HG02852 (cell line): ENCODE data around the gene TIAM2.
"Not testable (repeated sequence)": the region's sequence is repeated elsewhere in the genome, so short reads cannot be mapped to it uniquely, and the experiment has no call there.

Experiments
- ATAC-seq: cut with Tn5 transposase; IDR thresholded peaks from one replicate; pipeline ENCODE4 v1.9.1; 2021; ENCODE audit warnings: mild to moderate bottlenecking, moderate library complexity; ENCODE audit not compliant: unreplicated experiment

TIAM2 gene

GRCh38 chr6:155187994-155188706 lies 193.0 kb downstream of the TIAM2 start:
- ATAC-seq = no peak

DNA sequence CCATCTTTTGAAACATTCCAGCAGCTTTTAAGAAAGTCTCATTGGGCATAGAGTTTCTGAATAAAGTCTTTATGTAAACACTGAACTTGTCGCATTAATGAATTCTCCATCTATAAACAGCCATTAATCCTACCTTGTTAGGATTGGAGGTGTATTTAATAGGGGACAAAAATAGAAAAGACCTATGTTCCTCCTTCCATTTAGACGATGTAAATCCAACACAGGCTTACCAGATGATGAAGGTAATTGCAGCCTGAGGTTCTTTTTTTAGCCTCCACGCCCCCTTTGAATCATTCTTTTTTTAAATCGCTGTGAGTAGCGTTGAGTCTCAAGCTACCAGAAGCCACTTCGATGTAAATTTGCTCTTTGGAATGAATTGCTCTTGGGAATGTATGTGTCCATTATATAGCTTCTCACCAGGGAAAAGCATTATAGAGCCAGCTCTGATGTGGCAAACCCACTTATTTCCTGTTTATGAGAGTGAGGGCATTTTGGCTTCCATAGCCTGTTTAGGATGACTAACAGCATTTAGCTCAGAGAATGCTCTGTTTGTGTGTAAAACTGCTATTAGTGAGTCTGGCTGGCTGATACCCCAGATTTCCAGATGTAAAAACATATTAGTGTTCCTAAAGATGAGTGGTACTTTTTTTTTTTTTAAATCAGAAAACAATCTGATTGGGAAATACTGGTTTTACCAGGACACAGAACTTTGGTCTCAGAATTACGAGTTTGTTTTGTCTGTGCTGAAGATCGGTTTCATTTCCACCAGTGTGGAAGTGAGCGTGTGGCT lies 193.8 kb downstream of the TIAM2 start:
- ATAC-seq = no peak

DNA sequence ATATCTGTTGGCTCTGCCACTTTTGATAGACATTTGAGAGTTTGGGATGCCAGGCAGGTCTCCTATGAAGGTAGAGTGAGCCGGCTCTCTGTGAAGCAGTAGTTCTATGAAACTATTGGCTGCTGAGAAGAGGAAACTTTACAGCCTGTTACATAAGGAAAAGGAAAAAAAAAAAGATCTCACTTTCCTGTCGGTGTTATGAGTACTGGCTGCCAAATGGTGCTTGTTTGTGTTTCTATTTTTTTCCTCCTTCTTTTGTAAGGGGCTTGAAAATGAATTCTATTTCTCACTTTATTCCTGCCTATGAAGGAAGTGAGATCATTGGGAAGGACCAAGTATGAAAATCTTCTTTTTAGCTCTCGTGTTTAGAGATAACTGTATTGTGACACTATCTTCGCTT lies 195.6 kb downstream of the TIAM2 start:
- no peak for ATAC-seq

DNA sequence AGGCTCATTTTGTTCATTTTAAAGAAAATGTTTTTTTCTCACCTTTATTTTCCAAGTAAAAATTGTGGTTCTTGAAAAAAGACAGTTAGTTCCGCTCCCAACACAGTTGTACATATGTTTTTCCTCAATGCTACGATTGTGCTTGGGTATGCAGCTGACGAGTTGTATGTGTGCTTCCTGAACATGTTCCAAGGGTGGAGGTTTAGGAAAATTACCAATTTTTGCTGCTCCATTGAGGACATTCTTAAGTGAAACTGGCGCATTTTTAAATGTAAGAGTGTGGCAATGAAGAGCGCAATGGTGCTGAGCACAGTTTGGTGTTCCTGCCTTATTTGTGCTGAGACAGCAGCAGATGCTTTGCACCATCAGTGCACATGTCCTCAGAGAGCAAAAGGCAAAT lies 198.4 kb downstream of the TIAM2 start:
- ATAC-seq = no peak

DNA sequence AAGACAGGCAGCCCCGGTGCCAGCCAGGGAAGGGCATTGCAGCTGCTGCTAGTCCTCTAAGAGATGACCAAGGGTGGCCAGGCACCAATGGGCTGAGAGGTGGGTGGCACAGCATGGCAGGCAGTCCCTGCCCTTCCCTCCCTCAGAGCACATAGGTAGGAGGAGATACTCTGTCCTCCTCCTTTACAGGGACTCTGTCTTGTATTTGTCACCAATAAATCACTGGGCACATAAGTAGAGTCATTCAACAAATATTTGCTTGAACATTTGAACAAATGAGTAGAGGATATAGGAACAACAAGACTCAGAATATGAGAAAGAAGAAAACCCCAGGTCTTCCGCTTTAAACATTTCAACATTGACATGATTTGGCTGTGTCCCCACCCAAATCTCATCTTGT lies 199.3 kb downstream of the TIAM2 start:
- no peak for ATAC-seq

DNA sequence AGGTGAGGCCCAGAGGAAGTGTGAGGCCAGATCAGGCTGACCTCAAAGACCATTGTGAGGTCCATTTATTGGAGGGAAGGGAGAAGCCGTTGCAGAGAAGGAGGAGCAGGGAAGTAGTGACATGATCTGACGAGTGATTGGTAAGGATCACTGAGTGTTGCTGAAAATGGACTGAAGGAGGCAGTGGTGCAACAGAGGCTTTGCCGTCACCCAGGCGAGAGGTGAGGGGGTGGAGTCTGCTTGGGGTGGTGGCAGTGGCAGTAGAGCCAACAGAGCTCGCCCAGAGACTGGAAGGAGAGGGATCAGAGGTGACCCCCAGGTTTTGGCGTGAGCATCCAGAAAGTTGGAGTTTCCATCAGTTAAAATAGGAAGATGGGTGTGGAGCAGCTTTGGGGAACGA lies 200.8 kb downstream of the TIAM2 start:
- no peak for ATAC-seq

DNA sequence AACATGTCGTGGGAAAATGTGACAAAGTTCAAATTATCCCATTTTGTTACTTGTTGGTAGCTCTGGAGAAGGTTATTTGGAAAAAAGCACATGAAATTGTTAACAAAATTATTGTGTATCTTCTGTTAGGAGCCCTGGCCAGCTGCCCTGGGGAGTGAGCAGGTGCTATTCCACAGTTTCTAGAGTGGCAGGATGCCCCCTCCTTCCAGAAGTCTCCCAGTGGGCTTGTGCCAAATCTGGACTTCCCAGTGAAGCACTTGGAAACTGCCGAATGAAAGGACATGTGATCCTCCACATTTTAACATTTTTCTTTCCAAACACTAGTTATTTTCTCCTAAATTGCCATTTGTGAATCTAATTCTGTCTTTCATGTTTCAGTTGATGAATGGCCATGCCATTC lies 201.8 kb downstream of the TIAM2 start:
- no peak for ATAC-seq

DNA sequence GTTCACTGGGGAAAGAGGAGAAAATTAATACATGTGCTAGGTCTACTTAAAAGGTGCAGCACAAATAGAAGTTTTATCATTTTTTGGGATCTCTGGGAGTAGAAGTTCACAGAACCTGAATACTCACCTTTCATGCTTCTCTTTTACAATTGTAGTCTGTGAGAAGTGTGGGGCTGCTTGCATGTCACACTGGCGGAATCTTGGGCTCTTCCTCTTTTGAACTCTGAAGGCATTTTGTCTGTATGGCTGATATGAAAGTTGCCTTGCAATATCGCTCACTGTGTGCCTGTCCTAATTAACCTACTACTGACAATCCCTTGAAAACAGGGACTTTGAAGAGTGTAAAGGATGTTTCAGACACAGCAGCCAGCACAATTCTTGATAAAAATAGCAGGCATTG lies 202.8 kb downstream of the TIAM2 start:
- ATAC-seq = no peak

DNA sequence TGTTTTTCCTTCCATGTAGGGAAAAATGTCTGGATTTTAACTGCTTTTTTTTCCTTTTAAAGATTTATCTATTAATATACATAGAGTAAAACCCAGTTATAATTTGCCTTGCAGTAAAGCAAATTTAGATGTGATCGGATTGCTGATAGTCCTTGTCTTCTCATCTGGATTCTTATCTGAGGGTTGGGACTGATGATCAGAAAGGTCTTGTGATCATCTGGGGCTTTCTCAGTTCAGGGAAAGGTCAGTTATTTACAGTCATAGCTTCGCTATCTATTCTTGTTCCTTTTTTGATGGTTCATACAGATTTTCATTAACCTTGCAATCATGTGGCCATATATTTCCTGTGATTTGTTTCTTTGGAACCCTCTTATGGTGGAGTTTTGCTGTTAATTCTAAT lies 204.9 kb downstream of the TIAM2 start:
- peak; percentile 73 for ATAC-seq

DNA sequence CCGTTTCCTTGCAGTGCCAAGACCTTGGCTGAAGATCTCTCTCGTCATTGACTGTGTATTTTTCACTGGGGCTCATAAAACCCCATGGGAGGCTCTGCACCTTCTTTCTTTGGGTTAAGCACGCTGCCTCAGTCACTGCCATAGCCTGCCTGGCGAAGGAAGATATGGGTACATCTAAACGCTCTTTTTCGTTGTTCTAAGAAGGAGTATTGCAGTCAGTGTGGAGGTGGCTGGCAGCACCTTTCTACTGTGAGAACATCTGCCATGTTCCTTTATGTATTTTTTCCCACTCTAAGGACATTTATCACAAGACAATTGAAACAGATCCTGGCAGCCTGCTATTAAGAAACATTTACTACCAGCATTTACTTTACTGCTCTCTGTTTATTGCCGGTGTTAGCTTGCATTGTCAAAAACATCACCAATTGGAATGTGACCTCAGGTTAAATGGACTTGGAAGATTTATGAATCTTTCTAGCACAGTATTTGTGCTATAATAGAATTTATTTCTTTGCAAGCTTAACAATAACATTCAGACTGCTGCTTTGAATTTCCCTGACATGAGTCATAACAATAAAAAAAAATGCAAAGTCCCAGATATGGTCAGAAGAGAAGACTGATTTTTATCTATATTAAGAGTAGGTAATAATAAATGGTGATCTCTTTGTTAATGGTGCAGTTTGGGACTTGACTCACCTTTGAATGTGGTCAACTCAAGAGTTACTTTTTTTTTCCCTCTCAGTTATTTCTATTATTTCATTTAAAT lies 206.5 kb downstream of the TIAM2 start:
- peak; percentile 51 for ATAC-seq

DNA sequence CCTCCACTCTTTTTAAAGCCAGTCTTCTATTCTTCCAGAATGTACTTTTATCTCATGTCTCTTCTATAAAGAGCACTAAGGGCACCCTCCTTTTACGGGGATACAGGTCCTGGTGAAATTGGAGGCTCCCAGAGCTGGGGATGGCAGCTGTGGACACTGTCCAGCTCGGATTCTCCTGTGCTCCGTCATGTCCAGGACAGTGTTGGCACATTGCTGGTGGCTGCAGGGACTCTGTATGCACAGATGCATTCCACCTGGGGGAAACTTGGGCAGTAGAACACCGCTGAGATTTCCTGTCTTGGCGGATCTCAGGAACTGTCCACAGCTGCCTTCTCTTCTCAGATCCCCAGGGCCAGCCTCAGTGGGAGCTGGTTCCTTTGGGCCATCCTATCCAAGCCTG lies 212.1 kb downstream of the TIAM2 start:
- no peak for ATAC-seq

- no peak for ATAC-seq
These were observed 217.0 kb downstream of the TIAM2 start for GRCh38 chr6:155212106-155212505.

DNA sequence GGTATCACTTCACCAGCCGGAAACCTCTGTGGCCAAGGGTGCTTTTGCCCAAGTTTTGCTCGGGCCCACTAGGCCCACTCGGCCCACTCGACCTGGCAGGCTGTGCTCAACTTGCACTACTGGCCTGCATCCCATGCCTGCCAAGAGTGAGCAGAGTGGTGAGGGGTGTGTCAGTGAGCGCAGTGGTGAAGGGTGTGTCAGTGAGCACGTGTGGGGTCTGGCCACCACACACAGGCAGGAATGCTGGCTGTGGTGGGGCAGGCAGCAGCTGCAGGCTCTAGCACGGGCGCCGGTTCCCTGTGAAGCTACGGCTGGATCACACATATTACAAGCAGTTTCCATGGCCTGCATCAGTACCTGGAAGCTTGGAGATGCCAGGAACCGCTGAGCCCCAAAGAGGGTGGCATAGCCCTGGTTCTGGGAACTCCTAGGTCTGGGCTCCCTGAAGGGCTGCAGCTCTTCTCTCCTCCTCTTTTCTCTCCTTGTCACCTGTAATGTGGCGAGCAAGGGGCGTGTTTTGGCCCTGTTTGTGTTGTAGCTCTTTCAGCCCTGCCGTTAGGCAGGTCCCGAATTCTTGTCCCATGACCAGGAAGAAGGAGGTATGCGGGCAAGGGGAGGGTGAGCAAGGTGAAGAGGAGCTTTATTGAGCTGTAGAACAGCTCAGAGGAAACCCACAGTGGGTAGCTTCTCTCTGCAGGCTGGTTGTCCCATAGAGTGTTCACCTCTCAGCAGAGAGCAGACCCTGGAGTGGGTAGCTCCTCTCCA lies 217.7 kb downstream of the TIAM2 start:
- ATAC-seq = no peak

DNA sequence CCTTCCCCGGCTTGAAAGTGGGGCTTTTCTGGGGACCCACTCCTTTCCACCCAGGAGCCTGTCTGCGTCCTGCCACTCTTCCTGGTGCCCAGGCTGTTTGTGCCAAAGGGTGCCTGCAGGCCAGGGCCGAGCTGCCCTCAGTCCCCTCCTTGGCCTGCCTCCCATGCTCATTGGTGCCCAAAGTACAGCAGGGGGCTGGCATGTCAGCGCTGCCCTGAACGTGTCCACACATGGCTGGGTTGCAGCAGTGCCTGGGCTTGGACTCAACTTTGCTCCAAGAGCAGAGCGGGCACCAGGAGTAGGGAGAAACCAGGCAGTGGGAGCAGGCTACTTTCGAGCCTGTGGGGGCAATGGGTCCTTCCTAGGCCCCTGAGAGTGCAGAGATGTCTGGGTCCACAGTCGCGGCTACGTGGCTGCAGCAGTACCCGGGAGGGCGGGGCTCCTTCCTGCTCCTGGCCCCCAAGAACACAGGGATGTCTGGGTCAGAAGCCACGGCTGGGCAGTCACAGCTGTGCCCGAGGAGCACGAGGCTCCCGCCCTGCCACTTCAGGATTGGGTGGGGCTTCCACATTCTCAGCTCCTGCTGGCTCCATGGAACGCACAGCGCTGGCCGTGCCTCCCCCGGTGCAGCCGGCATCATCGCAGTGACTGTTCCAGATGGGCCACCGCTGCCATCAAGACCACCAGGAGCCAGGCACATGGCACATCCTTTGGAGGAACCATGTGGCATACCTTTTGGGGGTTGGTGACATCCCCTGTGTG lies 218.7 kb downstream of the TIAM2 start:
- ATAC-seq = no peak

DNA sequence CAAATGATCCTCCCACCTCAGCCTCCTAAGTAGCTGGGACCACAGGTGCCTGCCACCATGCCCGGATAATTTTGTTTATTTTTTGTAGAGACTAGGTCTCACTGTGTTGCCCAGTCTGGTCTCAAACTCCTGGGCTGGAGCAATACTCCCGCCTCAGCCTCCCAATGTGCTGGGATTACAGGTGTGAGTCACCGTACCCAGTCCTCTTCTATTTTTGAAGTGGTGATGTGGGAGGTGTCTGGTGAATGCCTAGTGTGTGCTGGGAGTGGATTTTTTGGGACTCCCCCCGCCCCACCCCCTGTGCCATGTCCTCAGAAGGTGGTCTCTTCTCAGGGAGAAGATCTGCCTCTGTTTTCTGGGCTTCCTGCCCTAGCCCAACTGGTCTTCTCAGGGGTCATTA lies 220.8 kb downstream of the TIAM2 start:
- ATAC-seq = no peak

DNA sequence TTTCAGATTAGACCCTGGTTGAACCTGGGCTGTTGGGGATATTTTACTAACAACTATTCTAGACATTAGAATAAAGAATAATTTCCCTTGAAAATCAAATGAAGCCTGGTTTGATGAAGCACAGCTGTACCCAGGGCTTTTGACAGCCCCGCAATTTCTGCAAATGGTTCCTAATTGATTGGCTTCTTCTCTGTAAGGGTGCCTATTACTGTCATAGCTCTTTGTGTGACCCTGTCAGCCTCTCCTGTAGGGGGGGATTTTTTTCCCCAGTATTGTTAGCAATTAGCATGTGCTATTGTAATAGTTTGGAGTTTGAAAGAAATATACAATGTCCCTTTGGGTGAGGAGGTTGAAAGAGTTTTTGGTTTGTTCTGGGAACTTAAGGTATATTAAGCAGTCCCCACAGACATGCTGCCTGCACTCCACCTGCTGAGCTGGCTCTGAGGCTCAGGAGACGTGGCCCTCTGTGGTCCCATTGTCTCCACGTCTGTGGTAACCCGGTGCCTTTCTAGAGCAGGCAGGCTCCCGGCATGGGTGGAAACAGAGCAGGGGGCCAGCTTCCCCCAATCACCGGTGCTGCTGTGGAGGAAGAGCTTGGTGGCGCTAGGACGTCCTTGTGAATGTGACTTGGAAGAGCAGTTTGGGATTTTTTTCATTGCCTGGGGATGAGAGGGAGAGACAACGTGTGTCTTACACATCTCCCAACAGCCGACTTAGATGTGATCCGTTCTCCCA lies 221.4 kb downstream of the TIAM2 start:
- ATAC-seq = no peak

- not testable (repeated sequence) for ATAC-seq
These were observed 223.6 kb downstream of the TIAM2 start for GRCh38 chr6:155218711-155219110.

GRCh38 chr6:155219299-155219698 lies 224.2 kb downstream of the TIAM2 start:
- ATAC-seq = no peak

- ATAC-seq = no peak
These were observed 224.8 kb downstream of the TIAM2 start for GRCh38 chr6:155219858-155220301.

DNA sequence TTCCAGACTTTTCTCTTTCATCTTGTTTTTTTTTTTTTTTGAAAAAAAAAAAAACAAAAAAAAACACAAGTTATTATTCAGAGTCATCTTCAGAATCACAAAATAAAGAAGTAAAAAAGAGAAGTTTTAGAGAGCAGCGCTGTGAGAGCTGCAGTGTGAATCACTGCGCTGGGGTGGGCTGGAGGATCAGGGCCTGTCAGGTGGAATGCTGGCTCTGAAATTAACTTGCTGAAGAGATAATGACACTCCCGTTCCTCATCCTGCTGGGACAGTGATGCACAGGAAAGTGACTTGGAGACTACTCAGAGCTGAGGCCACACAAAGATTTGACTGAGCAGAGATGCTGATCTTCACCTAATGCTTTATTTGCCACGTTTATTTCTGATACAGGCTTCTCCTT lies 226.0 kb downstream of the TIAM2 start:
- ATAC-seq = no peak
